ENCODE measurements around the gene IBSP.

Gene IBSP

DNA sequence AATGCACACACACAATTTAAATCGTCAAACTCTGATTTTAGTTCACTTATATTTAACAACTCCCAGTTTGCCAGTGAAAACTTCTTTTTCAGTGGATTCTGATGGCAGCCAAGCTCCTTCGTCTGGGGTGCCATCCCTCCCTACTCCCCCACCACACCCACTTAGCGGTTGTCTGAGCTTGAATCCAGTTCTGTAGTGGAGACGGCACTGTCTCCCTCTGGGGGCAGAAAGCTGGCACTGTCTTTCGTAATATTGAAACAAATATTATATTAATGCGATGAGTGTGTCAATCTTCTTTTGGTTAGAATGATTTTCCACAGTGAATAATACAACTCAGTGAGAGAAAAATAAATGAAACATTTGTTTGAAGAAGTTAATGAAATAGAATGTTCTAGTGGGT lies 38.9 kb downstream of the IBSP start:
- DNase-seq: peak; percentile 21

DNA sequence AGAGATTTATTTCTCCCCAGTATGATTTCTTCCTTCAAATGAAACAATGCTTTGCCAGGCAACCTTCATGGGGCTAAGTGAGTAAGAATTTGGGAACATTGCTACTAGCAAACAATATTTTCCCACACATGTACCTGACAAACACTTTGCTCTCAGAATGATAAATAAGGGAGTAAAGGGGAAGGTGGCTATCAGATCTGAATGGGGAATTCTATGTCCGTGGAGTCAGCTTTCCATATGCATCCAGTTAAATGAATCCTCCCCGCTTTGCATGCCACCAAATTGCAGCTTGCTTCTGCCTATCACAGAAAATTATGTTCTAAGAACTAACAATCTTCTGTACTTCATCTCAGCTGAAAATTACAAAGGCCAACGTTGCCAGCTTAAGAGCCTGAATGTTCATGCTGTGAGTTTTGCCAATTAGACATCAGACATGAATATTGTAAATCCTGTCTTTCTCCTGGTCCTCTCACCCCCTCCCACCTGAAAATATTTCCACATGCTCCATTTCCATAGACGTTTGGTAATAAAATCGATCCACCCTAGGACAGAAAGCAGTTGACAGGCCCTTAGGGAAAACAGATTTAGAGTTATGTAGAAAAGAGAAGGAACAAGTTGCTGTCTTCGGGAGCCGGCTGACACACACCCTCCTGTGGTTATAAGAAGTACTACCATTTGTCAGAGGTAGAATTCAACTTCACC lies 39.7 kb downstream of the IBSP start:
- DNase-seq: peak; percentile 45

DNA sequence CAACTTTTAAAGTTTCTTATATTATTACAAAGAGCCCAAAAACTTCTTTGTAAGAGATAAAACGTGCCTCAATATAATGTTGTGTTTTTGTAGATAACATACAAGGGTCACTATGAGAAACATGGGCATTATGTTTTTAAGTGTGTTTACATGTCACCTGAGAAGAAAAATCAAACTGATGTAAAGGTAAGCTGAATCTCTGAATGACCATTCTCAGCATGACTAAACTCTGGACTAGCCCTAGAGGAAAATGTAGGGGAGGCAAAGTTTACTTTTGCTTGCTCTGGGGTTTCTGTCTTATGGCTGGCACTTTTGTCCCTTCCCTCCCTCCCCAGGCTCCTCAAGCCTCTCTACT lies 40.2 kb downstream of the IBSP start:
- DNase-seq: no peak

DNA sequence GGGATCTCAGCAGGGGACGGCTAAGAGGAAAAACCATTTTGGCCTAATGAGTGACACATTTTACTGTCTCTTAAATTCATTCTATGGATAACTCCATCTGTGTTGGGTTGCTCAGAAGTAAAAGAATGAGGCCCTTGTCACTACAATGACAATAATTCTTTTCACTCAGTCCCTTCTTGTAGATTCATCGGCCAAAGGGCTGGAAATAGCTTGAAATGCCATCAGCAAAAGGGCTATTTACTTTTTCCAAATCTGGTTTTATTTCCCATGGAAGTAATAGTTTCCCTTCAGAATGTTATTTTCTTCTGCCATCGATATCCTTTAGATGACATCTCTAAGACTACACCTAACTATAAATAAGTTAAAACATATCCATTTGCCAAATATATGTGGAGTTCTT lies 40.8 kb downstream of the IBSP start:
- DNase-seq: no peak

- peak; percentile 93 for DNase-seq
Measured at GRCh38 chr4:87843936-87844335, 44.6 kb downstream of the IBSP start.

- peak; percentile 37 for DNase-seq
Measured at GRCh38 chr4:87844452-87844851, 45.1 kb downstream of the IBSP start.

- no peak for DNase-seq
Measured at GRCh38 chr4:87846226-87846625, 46.9 kb downstream of the IBSP start.

GRCh38 chr4:87848622-87849351 lies 49.4 kb downstream of the IBSP start:
- peak; percentile 66 for DNase-seq

- DNase-seq: no peak
Measured at GRCh38 chr4:87849612-87850011, 50.3 kb downstream of the IBSP start.

- no peak for DNase-seq
Measured at GRCh38 chr4:87851332-87851731, 52.0 kb downstream of the IBSP start.

DNA sequence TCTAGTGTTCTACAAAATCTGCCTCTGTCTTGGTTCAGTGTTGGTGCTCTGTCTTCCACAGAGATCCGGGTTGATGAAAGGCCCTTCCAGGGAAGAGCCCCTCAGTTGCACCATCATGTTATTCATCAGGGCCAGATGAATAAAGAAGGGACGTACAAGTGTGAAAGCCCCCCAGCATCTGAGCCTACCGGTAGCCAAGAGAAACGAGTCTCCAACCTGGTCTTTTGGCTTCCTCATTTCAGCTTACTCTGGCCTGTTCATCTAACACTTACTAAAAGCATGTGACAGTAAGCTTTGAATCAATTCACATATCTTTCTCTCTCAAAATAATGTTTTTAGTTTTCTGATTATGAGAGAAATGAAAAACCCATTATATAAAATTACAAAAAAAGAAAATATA lies 52.6 kb downstream of the IBSP start:
- no peak for DNase-seq

DNA sequence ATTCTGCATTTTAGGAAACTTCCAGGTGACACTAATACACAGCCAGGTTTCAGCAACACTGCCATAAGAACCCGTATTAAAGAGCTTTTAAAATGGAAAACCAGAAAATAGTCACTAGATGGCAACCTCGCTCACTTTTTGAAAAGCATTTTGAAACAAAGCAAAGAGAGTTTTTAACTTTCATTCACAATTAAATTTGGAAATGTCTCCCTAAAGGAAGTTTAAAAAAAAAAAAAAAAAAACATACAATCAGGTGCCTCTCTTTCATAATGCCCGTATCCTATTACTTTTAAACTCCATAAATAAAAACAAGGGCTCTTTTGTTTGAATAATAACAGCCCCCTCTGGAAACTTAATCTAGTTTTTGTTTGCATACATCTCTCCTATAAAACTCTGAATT lies 53.8 kb downstream of the IBSP start:
- peak; percentile 58 for DNase-seq

DNA sequence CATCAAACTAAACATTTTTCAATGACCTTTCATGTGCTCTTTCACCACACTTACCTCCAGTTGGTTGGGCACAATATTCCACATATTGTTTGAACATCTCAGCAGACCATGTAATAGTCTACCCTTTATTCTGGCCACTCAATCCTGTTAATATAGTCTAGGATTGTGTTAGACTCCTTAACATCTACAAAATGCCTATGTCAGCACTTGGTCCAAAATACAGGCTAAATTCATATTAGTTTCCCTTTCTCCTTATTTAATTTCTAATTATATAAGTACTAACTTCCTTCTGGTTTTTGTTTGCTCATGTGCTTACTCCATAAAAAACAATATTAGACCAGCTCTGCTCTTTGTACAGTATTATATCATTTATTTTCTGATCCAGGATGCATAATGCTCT lies 54.5 kb downstream of the IBSP start:
- no peak for DNase-seq

GRCh38 chr4:87855559-87855958 lies 56.2 kb downstream of the IBSP start:
- DNase-seq: no peak

DNA sequence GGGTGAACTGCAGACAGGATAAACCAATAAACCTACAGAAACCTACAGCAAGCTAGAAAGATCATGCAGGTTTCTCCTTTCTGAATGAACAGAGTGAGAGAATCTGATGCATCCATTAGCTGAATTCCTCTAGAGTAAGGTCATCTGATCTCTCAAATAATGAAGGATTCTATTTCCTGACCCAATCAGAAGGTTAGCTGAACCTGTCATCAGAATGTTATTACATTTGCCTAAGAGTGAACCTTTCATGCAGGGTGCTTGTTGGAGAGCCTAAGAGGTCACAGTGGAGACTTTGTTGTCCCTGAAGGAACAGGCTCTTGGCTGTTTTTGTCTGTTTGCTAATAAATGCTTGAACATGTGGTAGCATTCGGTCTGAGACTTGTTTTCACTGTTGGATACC lies 57.5 kb downstream of the IBSP start:
- DNase-seq: no peak

DNA sequence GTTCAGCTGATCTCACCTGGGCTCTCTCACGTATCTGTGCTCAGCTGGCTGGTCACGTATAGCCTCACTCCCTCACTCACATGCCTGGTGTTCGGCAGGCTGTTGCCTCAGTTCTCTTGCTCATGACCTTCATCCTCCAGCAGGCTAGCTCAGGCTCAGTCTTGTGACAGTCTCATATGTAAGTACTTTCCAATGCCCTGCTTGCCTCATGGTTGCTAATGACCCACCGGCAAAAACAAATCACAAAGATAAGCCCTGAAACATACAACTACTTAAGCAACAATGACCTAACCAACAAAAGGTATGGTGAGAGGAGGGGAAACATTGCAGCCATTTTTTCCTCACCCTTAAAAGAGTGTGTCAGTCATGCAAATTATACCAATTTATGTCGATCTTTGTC lies 58.4 kb downstream of the IBSP start:
- DNase-seq: no peak
